NCI-H510A treated with DMSO at 0.1 percent for 48 hours (cell line): Measurements from ENCODE around the gene EIF4G1.
"Not testable (repeated sequence)": the region's sequence is repeated elsewhere in the genome, so short reads cannot be mapped to it uniquely, and the experiment has no call there.

Source experiments
- DNase-seq: peaks from one replicate; lab custom pipeline; 2025; lab: John Stamatoyannopoulos, UW

EIF4G1 gene

GRCh38 chr3:184314363-184314699, at the start of gene EIF4G1:
Gene EIF4G1 (plus strand): TSS chr3:184314606. CDS start chr3:184315797, 1,191 bp downstream.
- peak; percentile 87 for DNase-seq

- not testable (repeated sequence) for DNase-seq
These were observed 47.2 kb upstream of the EIF4G1 start for GRCh38 chr3:184267249-184267648.

- no peak for DNase-seq
These were observed 42.1 kb upstream of the EIF4G1 start for GRCh38 chr3:184272269-184272668.

DNA sequence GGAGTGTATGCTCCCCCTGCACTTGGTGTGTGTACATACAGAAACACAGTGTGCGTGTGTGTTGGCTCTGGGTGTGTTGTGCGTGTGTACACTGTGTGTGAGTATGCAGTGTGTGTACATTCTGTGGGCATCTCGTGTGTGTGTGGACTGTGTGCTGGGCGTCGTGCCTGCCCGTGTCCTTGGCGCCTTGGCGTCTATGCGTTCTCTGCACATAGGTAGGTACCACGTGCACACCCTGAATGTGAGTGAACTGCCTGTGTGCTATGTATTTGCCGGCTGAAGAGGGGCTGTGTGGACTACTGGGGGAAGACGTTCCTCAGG, 39.1 kb upstream of the EIF4G1 start:
- no peak for DNase-seq

DNA sequence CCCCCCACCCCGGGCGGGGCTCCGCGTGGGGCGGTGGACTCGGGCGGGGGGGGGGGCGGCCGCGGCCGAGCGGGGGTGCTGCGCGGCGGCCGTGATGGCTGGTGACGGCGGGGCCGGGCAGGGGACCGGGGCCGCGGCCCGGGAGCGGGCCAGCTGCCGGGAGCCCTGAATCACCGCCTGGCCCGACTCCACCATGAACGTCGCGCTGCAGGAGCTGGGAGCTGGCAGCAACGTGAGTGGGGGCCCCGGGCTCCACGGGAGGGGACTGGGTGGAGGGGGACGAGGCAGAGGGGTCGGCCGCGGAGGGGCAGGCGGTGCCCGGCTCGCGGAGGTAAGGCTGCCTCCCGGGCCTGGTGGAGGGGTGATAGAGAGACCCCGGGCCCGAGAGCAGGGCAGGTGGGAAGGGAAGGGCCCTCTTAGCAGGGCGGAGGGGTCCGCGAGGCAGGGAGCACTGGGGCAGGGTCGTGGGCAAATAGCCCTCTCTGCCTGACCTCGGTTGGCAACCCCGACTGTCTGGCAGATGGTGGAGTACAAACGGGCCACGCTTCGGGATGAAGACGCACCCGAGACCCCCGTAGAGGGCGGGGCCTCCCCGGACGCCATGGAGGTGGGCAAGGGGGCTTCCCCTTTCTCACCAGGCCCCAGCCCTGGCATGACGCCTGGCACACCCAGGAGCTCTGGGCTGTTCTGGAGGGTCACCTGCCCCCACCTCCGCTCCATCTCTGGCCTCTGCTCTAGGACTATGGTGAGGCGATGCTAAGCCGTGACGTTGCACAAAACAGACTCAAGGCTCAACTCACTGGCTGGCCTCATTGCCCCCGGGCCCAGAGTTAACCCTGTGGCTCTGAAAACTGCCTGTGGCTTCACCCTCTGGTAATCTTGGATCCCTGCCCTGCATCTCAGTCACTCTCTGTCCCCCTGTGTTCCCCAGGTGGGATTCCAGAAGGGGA, 38.2 kb upstream of the EIF4G1 start, which contains the start of gene ECE2:
ECE2 (plus strand) TSS at position 62 of the 950 bp plus-strand sequence; CDS start at position 194, 132 bp downstream.
- no peak for DNase-seq

GRCh38 chr3:184277366-184277765, 37.0 kb upstream of the EIF4G1 start:
- no peak for DNase-seq

GRCh38 chr3:184282941-184283340, 31.5 kb upstream of the EIF4G1 start:
- DNase-seq, result no peak

DNA sequence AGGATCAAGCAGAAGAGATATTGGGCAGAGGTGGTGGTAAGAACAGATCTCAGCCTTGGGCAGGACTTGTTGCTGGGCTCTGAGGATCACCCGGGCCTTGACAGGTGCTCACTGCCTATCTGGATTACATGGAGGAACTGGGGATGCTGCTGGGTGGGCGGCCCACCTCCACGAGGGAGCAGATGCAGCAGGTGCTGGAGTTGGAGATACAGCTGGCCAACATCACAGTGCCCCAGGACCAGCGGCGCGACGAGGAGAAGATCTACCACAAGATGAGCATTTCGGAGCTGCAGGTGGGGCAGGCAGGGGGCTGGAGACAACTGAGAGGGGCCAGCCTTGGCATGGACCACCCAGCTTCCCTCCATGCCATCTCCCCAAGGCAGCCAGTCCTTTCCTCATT, 30.7 kb upstream of the EIF4G1 start:
- DNase-seq, result no peak

GRCh38 chr3:184284696-184285095, 29.7 kb upstream of the EIF4G1 start:
- DNase-seq, result peak; percentile 83

DNA sequence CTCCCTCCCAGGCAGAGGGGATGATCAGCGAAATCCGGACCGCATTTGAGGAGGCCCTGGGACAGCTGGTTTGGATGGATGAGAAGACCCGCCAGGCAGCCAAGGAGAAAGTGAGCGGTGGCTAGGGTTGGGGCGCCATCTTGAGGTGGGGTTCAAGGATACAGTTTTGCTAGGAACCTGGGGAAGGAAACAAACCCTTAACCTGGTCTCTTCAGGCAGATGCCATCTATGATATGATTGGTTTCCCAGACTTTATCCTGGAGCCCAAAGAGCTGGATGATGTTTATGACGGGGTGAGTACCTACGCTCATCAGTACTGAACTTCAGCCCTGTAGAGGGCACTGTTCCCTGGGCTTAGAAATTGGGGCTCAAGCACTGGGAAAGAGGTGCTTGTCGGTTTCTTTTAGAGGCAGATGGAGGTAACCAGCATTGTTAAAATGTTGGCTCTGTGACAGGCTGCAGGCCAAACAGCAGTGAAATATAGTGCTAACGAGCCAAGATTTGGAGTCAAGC, 24.9 kb upstream of the EIF4G1 start:
- DNase-seq, result peak; percentile 65

DNA sequence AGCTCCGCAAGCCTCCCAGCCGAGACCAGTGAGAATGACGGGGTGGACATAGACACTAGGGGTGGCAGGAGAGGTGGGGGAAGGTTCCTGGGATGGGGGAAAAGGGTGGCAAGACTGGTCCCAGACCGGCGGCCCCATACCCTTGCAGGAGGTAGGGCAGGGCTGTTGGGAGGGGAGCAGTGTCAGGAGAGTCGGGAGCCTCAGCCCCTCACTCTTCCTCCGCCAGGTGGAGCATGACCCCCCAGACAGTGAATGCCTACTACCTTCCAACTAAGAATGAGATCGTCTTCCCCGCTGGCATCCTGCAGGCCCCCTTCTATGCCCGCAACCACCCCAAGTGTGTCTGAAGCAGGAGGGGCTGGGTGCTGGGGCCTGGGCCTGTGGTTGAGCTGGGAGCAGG, 24.1 kb upstream of the EIF4G1 start:
- no peak for DNase-seq

GRCh38 chr3:184291044-184291737, 23.2 kb upstream of the EIF4G1 start:
- DNase-seq, result no peak

DNA sequence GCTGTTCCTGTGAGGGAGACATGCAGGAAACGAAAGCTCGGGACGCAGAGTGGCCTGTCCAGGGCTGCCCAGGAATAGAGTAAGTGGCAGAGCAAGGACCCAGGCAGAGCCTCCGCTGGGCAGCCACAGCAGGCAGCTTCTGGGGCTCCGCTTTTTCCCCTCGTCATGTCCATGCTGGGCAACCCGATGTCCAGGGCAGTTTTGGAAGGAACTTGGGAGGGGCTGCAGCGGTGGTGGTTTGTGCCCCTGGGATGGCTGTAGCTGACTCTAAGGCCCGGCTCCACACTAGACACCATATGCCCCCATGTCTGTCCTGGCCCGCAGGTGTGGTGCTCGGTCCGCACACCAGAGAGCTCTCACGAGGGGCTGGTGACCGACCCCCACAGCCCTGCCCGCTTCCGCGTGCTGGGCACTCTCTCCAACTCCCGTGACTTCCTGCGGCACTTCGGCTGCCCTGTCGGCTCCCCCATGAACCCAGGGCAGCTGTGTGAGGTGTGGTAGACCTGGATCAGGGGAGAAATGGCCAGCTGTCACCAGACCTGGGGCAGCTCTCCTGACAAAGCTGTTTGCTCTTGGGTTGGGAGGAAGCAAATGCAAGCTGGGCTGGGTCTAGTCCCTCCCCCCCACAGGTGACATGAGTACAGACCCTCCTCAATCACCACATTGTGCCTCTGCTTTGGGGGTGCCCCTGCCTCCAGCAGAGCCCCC, 22.5 kb upstream of the EIF4G1 start:
- DNase-seq, result no peak

GRCh38 chr3:184295771-184296170, 18.6 kb upstream of the EIF4G1 start:
- DNase-seq, result peak; percentile 17

- no peak for DNase-seq
These were observed 17.8 kb upstream of the EIF4G1 start for GRCh38 chr3:184296616-184297015.

DNA sequence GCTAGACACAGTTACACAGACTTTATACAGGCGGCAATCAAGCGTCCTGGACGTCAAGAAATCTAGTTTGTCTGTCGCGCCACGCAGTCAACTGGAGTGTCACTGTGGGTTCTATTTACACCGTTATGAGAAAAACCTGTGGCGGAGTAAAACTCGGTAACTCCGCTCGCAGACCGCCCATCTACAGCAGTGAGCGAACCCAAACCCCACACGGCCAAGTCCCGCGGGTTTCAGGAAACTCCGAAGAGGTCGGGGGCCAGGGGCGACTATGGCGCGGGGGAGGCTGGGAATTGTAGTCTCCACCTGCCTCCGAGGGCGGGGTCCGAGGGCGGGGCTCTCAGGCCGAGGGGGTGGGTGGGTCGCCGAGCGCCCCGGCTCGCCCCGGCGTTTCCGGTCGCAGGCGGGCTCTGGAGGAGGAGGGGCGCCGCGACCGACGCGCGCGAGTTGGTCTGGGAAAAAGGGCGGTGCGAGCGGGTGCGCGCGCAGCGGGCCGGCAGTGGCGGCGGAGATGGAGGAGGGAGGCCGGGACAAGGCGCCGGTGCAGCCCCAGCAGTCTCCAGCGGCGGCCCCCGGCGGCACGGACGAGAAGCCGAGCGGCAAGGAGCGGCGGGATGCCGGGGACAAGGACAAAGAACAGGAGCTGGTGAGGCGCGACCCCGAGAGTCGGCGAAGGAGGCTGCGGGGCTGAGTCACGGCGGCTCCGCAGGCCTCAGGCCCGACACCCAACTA, 15.5 kb upstream of the EIF4G1 start, which contains the start of gene PSMD2:
PSMD2 (plus strand) TSS at position 483 of the 729 bp plus-strand sequence; CDS start at position 509, 26 bp downstream.
- peak; percentile 91 for DNase-seq

- DNase-seq, result no peak
These were observed 14.7 kb upstream of the EIF4G1 start for GRCh38 chr3:184299488-184300377.

- DNase-seq, result no peak
These were observed 14.1 kb upstream of the EIF4G1 start for GRCh38 chr3:184300378-184300720.

- DNase-seq, result peak; percentile 12
These were observed 8.8 kb upstream of the EIF4G1 start for GRCh38 chr3:184305577-184305976.

DNA sequence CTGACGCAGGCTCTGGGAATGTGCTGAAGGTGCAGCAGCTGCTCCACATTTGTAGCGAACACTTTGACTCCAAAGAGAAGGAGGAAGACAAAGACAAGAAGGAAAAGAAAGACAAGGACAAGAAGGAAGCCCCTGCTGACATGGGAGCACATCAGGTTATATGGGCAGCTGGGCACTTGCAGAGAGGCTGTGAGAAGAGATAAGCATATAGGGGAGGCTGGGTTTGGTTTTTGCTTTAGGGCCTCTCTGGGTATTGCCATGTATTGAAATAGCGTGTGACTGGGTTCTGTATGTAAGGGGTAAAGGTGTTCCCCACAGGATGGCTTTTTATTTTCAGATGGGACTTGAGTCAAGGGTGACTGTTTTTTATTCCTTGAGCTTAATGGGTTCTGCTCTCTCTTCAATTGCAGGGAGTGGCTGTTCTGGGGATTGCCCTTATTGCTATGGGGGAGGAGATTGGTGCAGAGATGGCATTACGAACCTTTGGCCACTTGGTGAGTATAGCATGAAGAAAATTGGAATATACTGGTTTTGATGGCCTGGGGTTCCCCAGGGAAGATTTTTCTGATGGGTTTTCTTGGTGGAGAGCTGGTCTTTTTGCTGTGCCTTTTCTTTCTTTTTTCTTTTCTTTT, 7.9 kb upstream of the EIF4G1 start:
- DNase-seq, result no peak
